HPDE6-E6E7 (cell line): Measurements from ENCODE around the gene USP4.

Experiments used
- DNase-seq: peaks from one replicate; pipeline ENCODE4 v3.0.0; 2011; ENCODE audit warnings: missing footprints; ENCODE audit errors: extremely low spot score

Gene USP4

GRCh38 chr3:49295489-49296058, 44.3 kb downstream of the USP4 start:
- no peak for DNase-seq

- no peak for DNase-seq
Observed at GRCh38 chr3:49294343-49294742, 45.5 kb downstream of the USP4 start.

- DNase-seq = no peak
Observed at GRCh38 chr3:49283997-49284396, 55.9 kb downstream of the USP4 start.

GRCh38 chr3:49279376-49279775, 60.5 kb downstream of the USP4 start:
- DNase-seq = no peak

GRCh38 chr3:49278548-49278947, 61.3 kb downstream of the USP4 start:
- DNase-seq = no peak

GRCh38 chr3:49277383-49277775, 62.5 kb downstream of the USP4 start:
- DNase-seq = no peak

- peak; percentile 25 for DNase-seq
Observed at GRCh38 chr3:49276475-49277382, 63.1 kb downstream of the USP4 start, which contains the start of gene C3orf62. Gene C3orf62 (minus strand): TSS chr3:49277232. CDS start chr3:49276872, 360 bp downstream.

GRCh38 chr3:49273825-49274532, 65.9 kb downstream of the USP4 start:
- no peak for DNase-seq

GRCh38 chr3:49271047-49271446, 68.8 kb downstream of the USP4 start:
- no peak for DNase-seq

- no peak for DNase-seq
Observed at GRCh38 chr3:49270156-49270500, 69.7 kb downstream of the USP4 start.

GRCh38 chr3:49269443-49270155, 70.3 kb downstream of the USP4 start:
- DNase-seq = no peak

- no peak for DNase-seq
Observed at GRCh38 chr3:49266410-49267095, 73.3 kb downstream of the USP4 start.

- DNase-seq = no peak
Observed at GRCh38 chr3:49265661-49266386, 74.0 kb downstream of the USP4 start.

- DNase-seq = no peak
Observed at GRCh38 chr3:49263159-49263889, 76.5 kb downstream of the USP4 start.

GRCh38 chr3:49260806-49261324, 79.0 kb downstream of the USP4 start:
- DNase-seq = no peak

GRCh38 chr3:49257187-49257586, 82.7 kb downstream of the USP4 start:
- DNase-seq = no peak

- DNase-seq = no peak
Observed at GRCh38 chr3:49255718-49256511, 83.9 kb downstream of the USP4 start.

GRCh38 chr3:49255112-49255511, 84.7 kb downstream of the USP4 start:
- DNase-seq = no peak

- DNase-seq = no peak
Observed at GRCh38 chr3:49253512-49253911, 86.3 kb downstream of the USP4 start.
